Peyer's patch (tissue), 4 donors: Measurements from ENCODE around the gene IL1RAPL1.
"Not testable (repeated sequence)": the region's sequence is repeated elsewhere in the genome, so short reads cannot be mapped to it uniquely, and the experiment has no call there.

Experiments used
- CTCF ChIP-seq, 6 experiments: fragments of 450-650 bp in 4 of 6; fragments of 200-600 bp in 2 of 6; sonication (generic) in 1 of 6; IDR thresholded peaks; one replicate each; pipeline ENCODE4 v1.5.1; 2017 to 2019; ENCODE audit warnings: antibody characterized with exemption in 6 of 6, mild to moderate bottlenecking in 3 of 6, moderate library complexity in 1 of 6
- POLR2A ChIP-seq, 2 donors: fragments of 450-650 bp; IDR thresholded peaks; one replicate each; pipeline ENCODE4 v1.5.1; 2017; ENCODE audit warnings: antibody characterized with exemption in 2 of 2, mild to moderate bottlenecking in 2 of 2, moderate library complexity in 2 of 2

- TF ChIP-seq CTCF, POLR2A (IDR thresholded peaks at IDR 0.05): not testable (repeated sequence)
These were observed 745.8 kb downstream of the IL1RAPL1 start for GRCh38 chrX:29333091-29333490.
